Keratinocyte (primary cell): ENCODE results near the gene RSAD1. TPM values are rescaled to one million over a fixed set of nuclear protein-coding genes. Genes with fewer than 3 reads are reported as not detected.

ENCODE experiments used
- DNase-seq: peaks from one replicate; pipeline ENCODE4 v3.0.0-alpha.2; 2011; ENCODE audit warnings: low read depth, missing footprints, low spot score
- FAIRE-seq: peaks from 2 replicates; lab custom pipeline; 2011; peaks lifted over from hg19 to GRCh38; lab: Jason Lieb, UNC
- H2AFZ ChIP-seq: 2 replicates; pipeline ENCODE4 v1.6.0; 2012; ENCODE audit warnings: low read length, control low read depth, inconsistent platforms; ENCODE audit not compliant: control insufficient read depth
- H3K27ac ChIP-seq: 2 replicates; pipeline ENCODE4 v1.5.1; 2011; ENCODE audit warnings: low read length; ENCODE audit not compliant: control insufficient read depth, insufficient read depth
- H3K27me3 ChIP-seq: 3 replicates; pipeline ENCODE4 v1.6.0; 2011; ENCODE audit warnings: low read length; ENCODE audit not compliant: control insufficient read depth, insufficient read depth; ENCODE audit errors: extremely low read depth
- H3K36me3 ChIP-seq, 2 experiments: 2 replicates in 1 of 2; 3 replicates in 1 of 2; pipeline ENCODE4 v1.5.1; 2011; ENCODE audit warnings: low read length in 2 of 2, mild to moderate bottlenecking in 1 of 2; ENCODE audit not compliant: control insufficient read depth in 2 of 2, insufficient read depth in 2 of 2; ENCODE audit errors: extremely low read depth in 1 of 2
- H3K4me1 ChIP-seq: 3 replicates; pipeline ENCODE4 v1.5.1; 2011; ENCODE audit warnings: low read length; ENCODE audit not compliant: control insufficient read depth, insufficient read depth; ENCODE audit errors: extremely low read depth
- H3K4me2 ChIP-seq: 3 replicates; pipeline ENCODE4 v1.6.0; 2011; ENCODE audit warnings: low read depth, low read length; ENCODE audit not compliant: control insufficient read depth, insufficient read depth; ENCODE audit errors: extremely low read depth
- H3K4me3 ChIP-seq, 3 experiments: fragments of 200-600 bp in 1 of 3; sonication (generic) in 1 of 3; 2 replicates in 2 of 3; 3 replicates in 1 of 3; pipeline ENCODE4 v1.5.1; 2011 to 2016; ENCODE audit warnings: low read length in 3 of 3, mild to moderate bottlenecking in 3 of 3, control low read depth in 2 of 3, inconsistent platforms in 1 of 3, low read depth in 1 of 3, mixed read lengths in 1 of 3, mixed run types in 1 of 3, moderate library complexity in 1 of 3; ENCODE audit not compliant: control insufficient read depth in 2 of 3, insufficient read depth in 2 of 3; ENCODE audit errors: extremely low read depth in 1 of 3
- H3K79me2 ChIP-seq: 2 replicates; pipeline ENCODE4 v1.6.0; 2012; ENCODE audit warnings: low read length; ENCODE audit not compliant: control insufficient read depth, insufficient read depth
- H3K9ac ChIP-seq: 3 replicates; pipeline ENCODE4 v1.6.0; 2011; ENCODE audit warnings: low read length; ENCODE audit not compliant: control insufficient read depth, insufficient read depth; ENCODE audit errors: extremely low read depth
- H3K9me1 ChIP-seq: 3 replicates; pipeline ENCODE4 v1.6.0; 2011; ENCODE audit warnings: low read length; ENCODE audit not compliant: control insufficient read depth, insufficient read depth; ENCODE audit errors: extremely low read depth
- H3K9me3 ChIP-seq: 2 replicates; pipeline ENCODE4 v1.5.1; 2012; ENCODE audit warnings: low read depth, low read length; ENCODE audit not compliant: control insufficient read depth
- H4K20me1 ChIP-seq: 3 replicates; pipeline ENCODE4 v1.6.0; 2011; ENCODE audit warnings: low read length; ENCODE audit not compliant: control insufficient read depth, insufficient read depth; ENCODE audit errors: extremely low read depth
- CTCF ChIP-seq, 3 experiments: IDR thresholded peaks in 1 of 3; conservative IDR thresholded peaks in 1 of 3; optimal IDR thresholded peaks in 1 of 3; 2 replicates in 2 of 3; 3 replicates in 1 of 3; pipeline versions ENCODE3 to v1.5.1; 2011; ENCODE audit warnings: low read length in 3 of 3, mild to moderate bottlenecking in 3 of 3, moderate library complexity in 2 of 3, control low read depth in 1 of 3, inconsistent platforms in 1 of 3; ENCODE audit not compliant: insufficient read depth in 2 of 3; ENCODE audit errors: extremely low read depth in 1 of 3
- EZH2 ChIP-seq: IDR thresholded peaks from one replicate; pipeline ENCODE4 v1.6.1; 2012; ENCODE audit warnings: inconsistent platforms, mild to moderate bottlenecking, low read length, moderate library complexity
- dilution Hi-C: fragments of 300-500 bp; cut with MboI; formaldehyde crosslinking; loops from one replicate; pipeline ENCODE4 v1.7.0; 2020; ENCODE audit warnings: low sequenced_read_pairs; ENCODE audit not compliant: extremely low pct_ligation_motif_present
- polyA plus RNA-seq, 5 experiments: library from polyadenylated mRNA; depleted of rRNA in 3 of 5; stranded (reverse) in 3 of 5; stranded (forward) in 1 of 5; unstranded in 1 of 5; fragments of >200 nt; gene quantifications; 1 replicate in 1 of 5; 2 replicates in 3 of 5; 3 replicates in 1 of 5; pipeline versions ENCODE4 v1.2.1 to v1.2.3, GENCODE V29; 2011 to 2012; ENCODE audit warnings: missing spikeins in 2 of 5, low read depth in 1 of 5, low replicate concordance in 1 of 5

RSAD1 gene
- polyA plus RNA-seq, 1 donor (not counting 4 experiments of a cell fraction or from before 2014, with no cell fraction given), result 28.2 TPM

DNA sequence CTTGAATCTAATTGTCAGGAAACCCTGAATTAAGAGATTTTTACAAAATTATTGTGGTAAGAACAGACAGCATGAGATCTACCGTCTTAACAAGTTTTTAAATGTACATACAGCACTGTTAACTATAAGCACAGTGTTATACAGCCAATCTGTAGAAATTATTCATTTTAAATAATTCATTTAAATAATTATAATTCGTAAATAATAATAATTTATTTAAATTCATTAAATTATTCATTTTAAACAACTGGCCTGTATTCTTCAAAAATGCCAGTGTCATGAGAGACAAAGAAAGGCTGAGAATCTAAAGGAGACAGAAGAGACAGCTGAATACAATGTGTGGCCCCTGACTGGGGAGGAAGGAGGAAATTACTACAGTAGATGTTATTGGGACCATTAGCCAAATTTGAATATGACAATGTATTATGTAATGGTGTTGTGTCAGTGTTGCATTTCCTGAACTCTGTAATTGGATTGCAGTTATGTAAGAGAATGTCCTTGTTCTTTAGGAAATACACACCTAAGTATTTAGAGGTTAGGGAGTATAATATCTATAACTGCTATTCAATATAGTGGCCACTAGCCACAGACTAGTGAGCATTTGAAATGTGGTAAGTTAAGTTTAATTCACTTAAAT is 2.3 kb downstream of the RSAD1 start:
- Histone ChIP-seq H3K9ac (no peak overlapping the region), H3K79me2 (peaks cover 16% of the 10 kb centered on the region), H3K27ac (no peak overlapping the region), H3K27me3 (no peaks in the 10 kb centered on the region), H3K4me2 (no peak overlapping the region), H2AFZ (no peak overlapping the region), H3K4me3 (no peak overlapping the region), H4K20me1 (no peaks in the 10 kb centered on the region), H3K9me3 (no peaks in the 10 kb centered on the region), H3K4me1 (peaks cover 29% of the 10 kb centered on the region), H3K36me3 (peaks cover 6 to 26% of the 10 kb centered on the region in 2 experiments), H3K9me1 (no peaks in the 10 kb centered on the region)
- no peak for DNase-seq
- TF ChIP-seq EZH2 (no peak), CTCF (optimal IDR thresholded peaks at IDR 0.05 in 1 of 3, IDR thresholded peaks at IDR 0.05 in 1 of 3, conservative IDR thresholded peaks at IDR 0.05 in 1 of 3; ENCODE audit: extremely low read depth in 1 of 3, insufficient read depth in 2 of 3, low read length in 3 of 3) (no peak)
- dilution Hi-C loops, result no loop called here
- no peak for FAIRE-seq

- H3K9me3 ChIP-seq, result no peaks in the 10 kb centered on the region
- TF ChIP-seq CTCF (optimal IDR thresholded peaks at IDR 0.05 in 1 of 3, IDR thresholded peaks at IDR 0.05 in 1 of 3, conservative IDR thresholded peaks at IDR 0.05 in 1 of 3; ENCODE audit: extremely low read depth in 1 of 3, insufficient read depth in 2 of 3, low read length in 3 of 3) (no peak), EZH2 (no peak)
- peaks cover 6 to 26% of the 10 kb centered on the region in 2 experiments for H3K36me3 ChIP-seq
- FAIRE-seq (no peak), DNase-seq (no peak)
- no peaks in the 10 kb centered on the region for H3K9me1 ChIP-seq
- H3K4me1 ChIP-seq, result peaks cover 29% of the 10 kb centered on the region
- H3K9ac ChIP-seq, result no peak overlapping the region
- no peaks in the 10 kb centered on the region for H3K27me3 ChIP-seq
- dilution Hi-C loops, result no loop called here
- H2AFZ ChIP-seq, result no peak overlapping the region
- no peaks in the 10 kb centered on the region for H4K20me1 ChIP-seq
- H3K79me2 ChIP-seq, result peaks cover 16% of the 10 kb centered on the region
- H3K4me2 ChIP-seq, result no peak overlapping the region
- no peak overlapping the region for H3K4me3 ChIP-seq
- no peak overlapping the region for H3K27ac ChIP-seq
Observed at GRCh38 chr17:50481648-50482047, 3.0 kb downstream of the RSAD1 start.
